ENCODE measurements around the gene IGDCC3.

DNA sequence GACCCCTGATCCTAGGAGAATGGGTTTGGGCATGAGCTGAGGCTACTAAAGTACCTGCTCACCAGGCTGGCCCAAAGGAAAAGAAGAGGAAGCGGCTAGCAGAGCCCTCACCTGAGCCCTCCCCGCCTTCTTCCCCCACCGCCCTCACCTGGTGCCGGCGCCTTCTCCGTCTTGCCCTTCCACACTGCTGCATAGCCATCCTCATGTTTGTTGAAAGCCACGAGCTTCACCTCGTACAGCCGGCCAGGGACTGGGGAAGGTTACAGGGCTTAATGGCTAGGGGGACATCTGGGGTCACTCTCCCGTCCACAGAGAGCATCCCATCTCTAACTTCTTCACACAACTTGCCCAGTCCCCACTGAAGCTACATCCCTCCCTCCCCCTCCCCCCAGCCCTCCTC lies 13.9 kb upstream of the IGDCC3 start:
- TF ChIP-seq MYC (IDR thresholded peaks at IDR 0.05; ENCODE audit: low read depth, low read length), result no peak
- TF ChIP-seq POLR2A (IDR thresholded peaks at IDR 0.05; ENCODE audit: extremely low read depth, insufficient read length), result no peak

Measured in NB4 (cell line).